IPS-15b (cell line): ENCODE data around the gene CCDC195.

ENCODE experiments used
- H3K27me3 ChIP-seq: one replicate; pipeline ENCODE4 v1.6.1; 2013; ENCODE audit warnings: low read length; ENCODE audit not compliant: control insufficient read depth, insufficient read depth
- H3K36me3 ChIP-seq: one replicate; pipeline ENCODE4 v1.6.1; 2013; ENCODE audit warnings: low read length; ENCODE audit not compliant: control insufficient read depth, insufficient read depth
- H3K4me1 ChIP-seq: one replicate; pipeline ENCODE4 v1.6.1; 2013; ENCODE audit warnings: mild to moderate bottlenecking, low read length; ENCODE audit not compliant: control insufficient read depth, insufficient read depth
- H3K4me3 ChIP-seq: one replicate; pipeline ENCODE4 v1.5.1; 2013; ENCODE audit warnings: low read depth, low read length
- H3K9ac ChIP-seq: one replicate; pipeline ENCODE4 v1.6.1; 2013; ENCODE audit warnings: low read depth, mild to moderate bottlenecking, low read length
- H3K9me3 ChIP-seq: one replicate; pipeline ENCODE4 v1.6.1; 2013; ENCODE audit warnings: mild to moderate bottlenecking, low read length; ENCODE audit not compliant: control insufficient read depth, insufficient read depth

Gene CCDC195

DNA sequence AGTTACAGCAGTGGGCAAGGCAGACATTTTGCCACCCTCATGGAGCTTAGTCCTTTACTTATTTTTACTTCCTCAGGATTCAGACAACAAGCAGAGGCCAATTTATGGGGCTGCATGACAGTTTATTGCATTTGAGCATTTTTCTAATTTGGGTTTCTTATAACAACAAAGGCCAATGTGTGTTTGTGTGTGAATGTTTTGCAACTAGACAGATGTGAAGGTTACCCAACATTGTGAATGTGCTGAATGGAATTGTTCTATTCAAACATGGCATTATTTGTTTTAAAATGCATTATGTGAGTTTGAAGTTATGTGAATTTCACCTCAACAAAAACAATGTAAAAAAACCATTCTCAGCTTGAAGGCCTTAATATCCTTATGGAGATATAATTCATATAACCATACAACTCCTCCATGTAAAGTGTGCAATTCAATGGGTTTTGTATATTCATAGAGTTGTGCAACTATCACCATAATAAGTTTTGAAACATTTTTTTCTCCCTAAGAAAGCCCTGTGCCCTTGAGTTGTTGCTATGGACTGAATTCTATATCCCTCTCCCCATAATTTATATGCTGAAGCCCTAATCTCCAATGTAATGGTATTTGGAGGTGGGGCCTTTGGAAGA is 57.3 kb downstream of the CCDC195 start:
- no peak overlapping the region for H3K4me3 ChIP-seq
- H3K27me3 ChIP-seq = no peaks in the 10 kb centered on the region
- H3K9ac ChIP-seq = no peak overlapping the region
- H3K36me3 ChIP-seq = no peaks in the 10 kb centered on the region
- no peaks in the 10 kb centered on the region for H3K4me1 ChIP-seq
- H3K9me3 ChIP-seq = no peaks in the 10 kb centered on the region

GRCh38 chr2:224657349-224657748 is 58.8 kb downstream of the CCDC195 start:
- Histone ChIP-seq H3K9ac (no peak overlapping the region), H3K27me3 (no peaks in the 10 kb centered on the region), H3K4me1 (no peaks in the 10 kb centered on the region), H3K36me3 (no peaks in the 10 kb centered on the region), H3K9me3 (no peaks in the 10 kb centered on the region), H3K4me3 (no peak overlapping the region)

DNA sequence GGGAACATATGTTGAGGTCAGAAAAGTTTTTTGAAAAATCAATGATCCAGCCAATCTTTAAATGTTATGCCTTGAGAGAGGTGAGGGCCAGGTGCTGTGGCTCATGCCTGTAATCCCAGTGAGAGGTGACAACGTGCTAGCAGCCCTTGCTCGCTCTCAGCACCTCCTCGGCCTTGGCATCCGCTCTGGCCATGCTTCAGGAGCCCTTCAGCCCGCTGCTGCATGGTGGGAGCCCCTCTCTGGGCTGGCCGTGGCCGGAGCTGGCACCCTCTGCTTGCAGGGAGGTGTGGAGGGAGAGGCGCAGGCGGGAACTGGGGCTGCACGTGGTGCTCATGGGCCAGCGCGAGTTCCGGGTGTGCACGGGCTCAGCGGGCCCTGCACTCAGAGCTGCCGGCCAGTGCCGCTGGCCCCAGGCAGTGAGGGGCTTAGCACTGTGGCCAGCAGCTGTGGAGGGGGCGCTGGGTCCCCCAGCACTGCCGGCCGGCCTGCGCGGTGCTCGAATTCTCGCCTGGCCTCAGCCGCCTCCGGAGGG is 61.1 kb downstream of the CCDC195 start:
- Histone ChIP-seq H3K27me3 (no peaks in the 10 kb centered on the region), H3K36me3 (no peaks in the 10 kb centered on the region), H3K4me1 (no peaks in the 10 kb centered on the region), H3K9me3 (no peaks in the 10 kb centered on the region), H3K4me3 (no peak overlapping the region), H3K9ac (no peak overlapping the region)
